H9 (cell line): ENCODE data around the gene DEPDC5. TPM values are rescaled to one million over a fixed set of nuclear protein-coding genes. Genes with fewer than 3 reads are reported as not detected.

ENCODE experiments used
- DNase-seq: peaks from one replicate; pipeline ENCODE4 v3.0.0-alpha.2; 2017
- H2AFZ ChIP-seq: one replicate; pipeline ENCODE4 v1.6.1; 2013; ENCODE audit warnings: mild to moderate bottlenecking, low read length, control low read depth, moderate library complexity
- H2AK5ac ChIP-seq: 2 replicates; pipeline ENCODE4 v1.6.1; 2013; ENCODE audit warnings: low read length, control low read depth, mixed read lengths; ENCODE audit not compliant: insufficient read length
- H2BK120ac ChIP-seq: one replicate; pipeline ENCODE4 v1.6.1; 2013; ENCODE audit warnings: low read depth, mild to moderate bottlenecking, low read length, control low read depth, inconsistent platforms; ENCODE audit not compliant: poor library complexity, severe bottlenecking
- H2BK12ac ChIP-seq: 2 replicates; pipeline ENCODE4 v1.6.1; 2013; ENCODE audit warnings: low read length, control low read depth, mixed read lengths, low read depth; ENCODE audit not compliant: insufficient read length
- H2BK15ac ChIP-seq: 2 replicates; pipeline ENCODE4 v1.6.1; 2013; ENCODE audit warnings: low read depth, low read length, control low read depth
- H2BK20ac ChIP-seq: one replicate; pipeline ENCODE4 v1.6.1; 2013; ENCODE audit warnings: low read depth, mild to moderate bottlenecking, low read length, control low read depth, inconsistent platforms; ENCODE audit not compliant: poor library complexity, severe bottlenecking
- H2BK5ac ChIP-seq: 2 replicates; pipeline ENCODE4 v1.6.1; 2013; ENCODE audit warnings: low read length, control low read depth, mixed read lengths; ENCODE audit not compliant: insufficient read length
- H3K14ac ChIP-seq: 2 replicates; pipeline ENCODE4 v1.6.1; 2013; ENCODE audit warnings: low read length, control low read depth; ENCODE audit not compliant: insufficient read depth
- H3K18ac ChIP-seq: 2 replicates; pipeline ENCODE4 v1.6.1; 2013; ENCODE audit warnings: low read depth, mild to moderate bottlenecking, mixed read lengths, low read length, control low read depth; ENCODE audit not compliant: insufficient read length
- H3K23ac ChIP-seq: 2 replicates; pipeline ENCODE4 v1.6.1; 2013; ENCODE audit warnings: low read length, control low read depth, mixed read lengths, low read depth; ENCODE audit not compliant: insufficient read length
- H3K23me2 ChIP-seq: 2 replicates; pipeline ENCODE4 v1.6.1; 2013; ENCODE audit warnings: low read depth, mild to moderate bottlenecking, mixed read lengths, low read length, control low read depth; ENCODE audit not compliant: insufficient read length, poor library complexity, severe bottlenecking
- H3K27ac ChIP-seq: 2 replicates; pipeline ENCODE4 v1.5.1; 2013; ENCODE audit warnings: low read length, control low read depth, mixed read lengths, low read depth; ENCODE audit not compliant: insufficient read length
- H3K27me3 ChIP-seq: 2 replicates; pipeline ENCODE4 v1.6.1; 2013; ENCODE audit warnings: low read length, control low read depth, inconsistent platforms; ENCODE audit not compliant: insufficient read depth
- H3K4ac ChIP-seq: 2 replicates; pipeline ENCODE4 v1.6.1; 2013; ENCODE audit warnings: low read depth, mild to moderate bottlenecking, control low read depth, inconsistent platforms, low read length, moderate library complexity
- H3K4me1 ChIP-seq: 2 replicates; pipeline ENCODE4 v1.6.1; 2013; ENCODE audit warnings: low read length, control low read depth, inconsistent platforms; ENCODE audit not compliant: insufficient read depth
- H3K4me2 ChIP-seq: 2 replicates; pipeline ENCODE4 v1.6.1; 2013; ENCODE audit warnings: low read length, control low read depth, mixed read lengths; ENCODE audit not compliant: insufficient read length, insufficient read depth
- H3K56ac ChIP-seq: 2 replicates; pipeline ENCODE4 v1.6.1; 2013; ENCODE audit warnings: low read depth, mild to moderate bottlenecking, mixed read lengths, low read length, control low read depth; ENCODE audit not compliant: insufficient read length
- H3K79me1 ChIP-seq: 2 replicates; pipeline ENCODE4 v1.6.1; 2013; ENCODE audit warnings: low read depth, mild to moderate bottlenecking, moderate library complexity, low read length, control low read depth, inconsistent platforms; ENCODE audit not compliant: insufficient read depth, poor library complexity, severe bottlenecking
- H3K79me2 ChIP-seq: 2 replicates; pipeline ENCODE4 v1.6.1; 2013; ENCODE audit warnings: low read length, control low read depth, inconsistent platforms; ENCODE audit not compliant: insufficient read depth
- H3K9ac ChIP-seq: 2 replicates; pipeline ENCODE4 v1.6.1; 2013; ENCODE audit warnings: low read length, control low read depth, mixed read lengths; ENCODE audit not compliant: insufficient read length; ENCODE audit errors: extremely low read depth
- H3K9me3 ChIP-seq: one replicate; pipeline ENCODE4 v1.6.1; 2013; ENCODE audit warnings: low read depth, low read length, inconsistent platforms; ENCODE audit not compliant: control insufficient read depth
- H3T11ph ChIP-seq: one replicate; pipeline ENCODE4 v1.6.1; 2013; ENCODE audit warnings: mild to moderate bottlenecking, low read length, control low read depth, inconsistent platforms
- H4K20me1 ChIP-seq: one replicate; pipeline ENCODE4 v1.6.1; 2013; ENCODE audit not compliant: control insufficient read depth, insufficient read length, insufficient read depth
- H4K5ac ChIP-seq: 2 replicates; pipeline ENCODE4 v1.6.1; 2013; ENCODE audit warnings: low read depth, mild to moderate bottlenecking, mixed read lengths, low read length, control low read depth; ENCODE audit not compliant: insufficient read length
- H4K8ac ChIP-seq: replicated peaks from 2 replicates; pipeline ENCODE4 v1.6.1; 2013; ENCODE audit warnings: low read length, control low read depth, mixed read lengths, low read depth; ENCODE audit not compliant: insufficient read length
- H4K91ac ChIP-seq: 2 replicates; pipeline ENCODE4 v1.6.1; 2013; ENCODE audit warnings: low read depth, mild to moderate bottlenecking, moderate library complexity, mixed read lengths, low read length, control low read depth; ENCODE audit not compliant: insufficient read length
- H3K27ac Mint-ChIP-seq, 3 experiments: 2 replicates in 2 of 3; 3 replicates in 1 of 3; pipeline ENCODE4 v1.8.0; 2020 to 2021; ENCODE audit warnings: mixed read lengths in 3 of 3, mild to moderate bottlenecking in 1 of 3, moderate library complexity in 1 of 3
- H3K27me3 Mint-ChIP-seq: 2 replicates; pipeline ENCODE4 v1.8.0; 2021; ENCODE audit warnings: low read depth, mild to moderate bottlenecking, moderate library complexity, mixed read lengths
- H3K36me3 Mint-ChIP-seq, 3 experiments: 2 replicates in 2 of 3; 3 replicates in 1 of 3; pipeline ENCODE4 v1.8.0; 2020 to 2021; ENCODE audit warnings: low read depth in 3 of 3, mixed read lengths in 3 of 3; ENCODE audit not compliant: insufficient read depth in 1 of 3
- H3K4me1 Mint-ChIP-seq, 2 experiments: 2 replicates each; pipeline ENCODE4 v1.8.0; 2020; ENCODE audit warnings: mixed read lengths in 2 of 2
- H3K4me3 Mint-ChIP-seq, 2 experiments: 2 replicates in 1 of 2; 3 replicates in 1 of 2; pipeline ENCODE4 v1.8.0; 2020 to 2021; ENCODE audit warnings: mild to moderate bottlenecking in 2 of 2, mixed read lengths in 2 of 2, moderate library complexity in 1 of 2
- H3K9me3 Mint-ChIP-seq, 2 experiments: 2 replicates in 1 of 2; 3 replicates in 1 of 2; pipeline ENCODE4 v1.8.0; 2020; ENCODE audit warnings: mild to moderate bottlenecking in 2 of 2, mixed read lengths in 2 of 2, moderate library complexity in 1 of 2
- WGBS: extraction: QIAGEN DNeasy Blood & Tissue Kit; methylation state at CpG from one replicate; pipeline ENCODE4 v1.1.7; 2013; ENCODE audit warnings: missing lambda C conversion rate, low lambda C conversion rate, mixed read lengths; ENCODE audit not compliant: insufficient read length; ENCODE audit errors: extremely low coverage; 5-methylcytosine and 5-hydroxymethylcytosine counted together
- total RNA-seq: library from RNA; stranded (reverse); gene quantifications from 2 replicates; pipeline ENCODE4 v1.2.1, GENCODE V29; 2021
- TF ChIP-seq, protein P1 (sequence below): fragments of 200-600 bp; sonication (generic); conservative IDR thresholded peaks from 3 replicates; pipeline ENCODE4 v1.8.0; 2021; ENCODE audit warnings: antibody characterized with exemption, mild to moderate bottlenecking

The DEPDC5 gene
- total RNA-seq, 1 experiment from 2014 or later, result 29.2 TPM

DNA sequence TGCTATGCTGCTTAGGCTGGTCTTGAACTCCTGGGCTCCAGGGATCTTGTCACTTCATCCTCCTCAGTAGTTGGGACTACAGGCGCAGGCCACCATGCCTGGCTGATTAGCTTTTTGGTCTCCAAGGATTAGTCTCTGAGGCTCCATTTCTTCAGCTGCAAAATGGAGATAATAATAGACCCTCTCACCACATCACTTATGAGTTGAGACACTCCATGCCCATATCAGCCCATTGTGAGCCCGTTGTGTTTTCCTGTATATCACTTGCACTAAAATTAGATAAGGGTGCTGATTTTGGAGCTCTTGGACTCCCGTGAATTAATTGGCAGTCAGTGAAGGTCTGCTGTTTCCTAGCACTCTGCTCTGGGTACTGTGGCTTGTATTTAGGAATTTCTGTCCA lies 36.0 kb downstream of the DEPDC5 start:
- Histone ChIP-seq H3K9me3 (no peaks in the 10 kb centered on the region), H3K27ac (no peak overlapping the region), H3K23me2 (no peaks in the 10 kb centered on the region), H3K56ac (no peak overlapping the region), H3K14ac (no peak overlapping the region), H2BK5ac (no peak overlapping the region), H2BK15ac (no peak overlapping the region), H4K5ac (no peak overlapping the region), H3K27me3 (no peaks in the 10 kb centered on the region), H3K79me2 (no peaks in the 10 kb centered on the region), H3K4me1 (no peaks in the 10 kb centered on the region; the same call in 1 of the 2 replicates), H4K8ac (no peak overlapping the region), H3T11ph (no peak overlapping the region), H3K23ac (no peak overlapping the region), H2AFZ (no peak overlapping the region), H3K18ac (no peak overlapping the region), H3K4me2 (no peak overlapping the region), H3K9ac (no peak overlapping the region), H3K79me1 (no peaks in the 10 kb centered on the region), H2AK5ac (no peak overlapping the region), H2BK120ac (no peak overlapping the region), H2BK12ac (no peak overlapping the region), H3K4ac (no peak overlapping the region), H4K91ac (no peak overlapping the region), H4K20me1 (no peaks in the 10 kb centered on the region), H2BK20ac (no peak overlapping the region)
- WGBS, result no CpG with 5 or more reads among the region's 3 CpGs
- H3K27me3 Mint-ChIP-seq, result no peaks in the 10 kb centered on the region
- no peaks in the 10 kb centered on the region for H3K9me3 Mint-ChIP-seq
- H3K27ac Mint-ChIP-seq, result no peak overlapping the region
- 0 out of 4 replicates have a peak, but pooled peaks cover 0 to 2% of the 10 kb centered on the region in 2 experiments for H3K4me1 Mint-ChIP-seq
- TF ChIP-seq, protein P1, sequence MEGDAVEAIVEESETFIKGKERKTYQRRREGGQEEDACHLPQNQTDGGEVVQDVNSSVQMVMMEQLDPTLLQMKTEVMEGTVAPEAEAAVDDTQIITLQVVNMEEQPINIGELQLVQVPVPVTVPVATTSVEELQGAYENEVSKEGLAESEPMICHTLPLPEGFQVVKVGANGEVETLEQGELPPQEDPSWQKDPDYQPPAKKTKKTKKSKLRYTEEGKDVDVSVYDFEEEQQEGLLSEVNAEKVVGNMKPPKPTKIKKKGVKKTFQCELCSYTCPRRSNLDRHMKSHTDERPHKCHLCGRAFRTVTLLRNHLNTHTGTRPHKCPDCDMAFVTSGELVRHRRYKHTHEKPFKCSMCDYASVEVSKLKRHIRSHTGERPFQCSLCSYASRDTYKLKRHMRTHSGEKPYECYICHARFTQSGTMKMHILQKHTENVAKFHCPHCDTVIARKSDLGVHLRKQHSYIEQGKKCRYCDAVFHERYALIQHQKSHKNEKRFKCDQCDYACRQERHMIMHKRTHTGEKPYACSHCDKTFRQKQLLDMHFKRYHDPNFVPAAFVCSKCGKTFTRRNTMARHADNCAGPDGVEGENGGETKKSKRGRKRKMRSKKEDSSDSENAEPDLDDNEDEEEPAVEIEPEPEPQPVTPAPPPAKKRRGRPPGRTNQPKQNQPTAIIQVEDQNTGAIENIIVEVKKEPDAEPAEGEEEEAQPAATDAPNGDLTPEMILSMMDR, result no peak
- peaks cover 3 to 27% (median 13%) of the 10 kb centered on the region in 3 experiments; a peak in 6 of 7 replicates for H3K36me3 Mint-ChIP-seq
- DNase-seq, result no peak
- no peak overlapping the region for H3K4me3 Mint-ChIP-seq
